Liver (tissue), 9 donors: ENCODE data around the gene THY1. TPM values are rescaled to one million over a fixed set of nuclear protein-coding genes. Genes with fewer than 3 reads are reported as not detected.

ENCODE experiments used
- DNase-seq: peaks from one replicate; pipeline ENCODE4 v3.0.0-alpha.2; 2017; ENCODE audit warnings: low spot score
- H3K27ac ChIP-seq, 2 donors: one replicate each; pipeline ENCODE4 v1.7.0; 2013; ENCODE audit warnings: inconsistent platforms in 2 of 2, low read length in 2 of 2, control low read depth in 1 of 2, low read depth in 1 of 2, mild to moderate bottlenecking in 1 of 2
- H3K27me3 ChIP-seq, 4 donors: one replicate each; pipeline versions ENCODE4 v1.6.1 to v1.7.0; 2013; ENCODE audit warnings: low read length in 3 of 4, inconsistent platforms in 1 of 4, mild to moderate bottlenecking in 1 of 4, moderate library complexity in 1 of 4; ENCODE audit not compliant: control insufficient read depth in 4 of 4, insufficient read depth in 4 of 4
- H3K36me3 ChIP-seq, 4 donors: one replicate each; pipeline versions ENCODE4 v1.6.1 to v1.7.0; 2013; ENCODE audit warnings: low read length in 3 of 4, mild to moderate bottlenecking in 3 of 4, low read depth in 1 of 4, moderate library complexity in 1 of 4; ENCODE audit not compliant: control insufficient read depth in 4 of 4, insufficient read depth in 3 of 4
- H3K4me1 ChIP-seq, 4 donors: one replicate each; pipeline versions ENCODE4 v1.6.1 to v1.7.0; 2013; ENCODE audit warnings: low read length in 3 of 4, mild to moderate bottlenecking in 3 of 4, moderate library complexity in 1 of 4; ENCODE audit not compliant: control insufficient read depth in 4 of 4, insufficient read depth in 4 of 4
- H3K4me3 ChIP-seq, 3 donors: one replicate each; pipeline versions ENCODE4 v1.6.1 to v1.7.0; 2013; ENCODE audit warnings: low read length in 3 of 3, control low read depth in 1 of 3, low read depth in 1 of 3, mild to moderate bottlenecking in 1 of 3
- H3K9ac ChIP-seq, 2 donors: one replicate each; pipeline ENCODE4 v1.7.0; 2013; ENCODE audit warnings: low read length in 2 of 2, mild to moderate bottlenecking in 2 of 2, moderate library complexity in 2 of 2, control low read depth in 1 of 2, low read depth in 1 of 2
- H3K9me3 ChIP-seq, 4 donors: one replicate each; pipeline versions ENCODE4 v1.6.1 to v1.7.0; 2013; ENCODE audit warnings: low read length in 3 of 4; ENCODE audit not compliant: control insufficient read depth in 4 of 4
- EGR1 ChIP-seq, 2 donors: IDR thresholded peaks; 2 replicates each; pipeline ENCODE4 v1.6.1; 2016 to 2018; ENCODE audit warnings: antibody characterized with exemption in 2 of 2, low read depth in 2 of 2
- FOXA1 ChIP-seq: IDR thresholded peaks from 2 replicates; pipeline ENCODE4 v1.6.1; 2016; ENCODE audit warnings: antibody characterized with exemption
- FOXA2 ChIP-seq: IDR thresholded peaks from 2 replicates; pipeline ENCODE4 v1.6.1; 2016; ENCODE audit warnings: antibody characterized with exemption
- GABPA ChIP-seq, 2 donors: IDR thresholded peaks in 1 of 2; conservative IDR thresholded peaks in 1 of 2; 2 replicates each; pipeline ENCODE4 v1.6.1; 2016; ENCODE audit warnings: antibody characterized with exemption in 2 of 2, mild to moderate bottlenecking in 1 of 2, moderate library complexity in 1 of 2
- HNF4A ChIP-seq, 2 donors: conservative IDR thresholded peaks; 2 replicates each; pipeline ENCODE4 v1.6.1; 2016; ENCODE audit warnings: antibody characterized with exemption in 2 of 2, mild to moderate bottlenecking in 2 of 2
- HNF4G ChIP-seq: IDR thresholded peaks from 2 replicates; pipeline ENCODE4 v1.6.1; 2016; ENCODE audit warnings: antibody characterized with exemption
- JUND ChIP-seq, 2 donors: IDR thresholded peaks; 2 replicates each; pipeline ENCODE4 v1.6.1; 2016; ENCODE audit warnings: antibody characterized with exemption in 2 of 2
- NR2F2 ChIP-seq: IDR thresholded peaks from 2 replicates; pipeline ENCODE4 v1.6.1; 2016; ENCODE audit warnings: antibody characterized with exemption
- RAD21 ChIP-seq, 2 donors: IDR thresholded peaks; 2 replicates each; pipeline ENCODE4 v1.6.1; 2016; ENCODE audit warnings: antibody characterized with exemption in 2 of 2, mild to moderate bottlenecking in 2 of 2
- RXRA ChIP-seq, 2 donors: IDR thresholded peaks; 2 replicates each; pipeline ENCODE4 v1.6.1; 2017 to 2018; ENCODE audit warnings: antibody characterized with exemption in 2 of 2, mild to moderate bottlenecking in 1 of 2
- SP1 ChIP-seq: IDR thresholded peaks from 2 replicates; pipeline ENCODE4 v1.6.1; 2018; ENCODE audit warnings: antibody characterized with exemption, mild to moderate bottlenecking
- TAF1 ChIP-seq: conservative IDR thresholded peaks from 2 replicates; pipeline ENCODE4 v1.6.1; 2016; ENCODE audit warnings: antibody characterized with exemption, mild to moderate bottlenecking
- YY1 ChIP-seq: IDR thresholded peaks from 2 replicates; pipeline ENCODE4 v1.6.1; 2016; ENCODE audit warnings: antibody characterized with exemption, mild to moderate bottlenecking
- WGBS: extraction: QIAGEN DNeasy Blood & Tissue Kit; methylation state at CpG from one replicate; pipeline ENCODE4 v1.1.7; 2013; 5-methylcytosine and 5-hydroxymethylcytosine counted together
- polyA plus RNA-seq, 2 donors: library from polyadenylated mRNA; stranded (reverse) in 1 of 2; unstranded in 1 of 2; fragments of 200-250 nt in 1 of 2; fragments of >200 nt in 1 of 2; fragmentation: Nextera tagmentation in 1 of 2; extraction: Ambion mirVana in 1 of 2; gene quantifications; one replicate each; pipeline versions ENCODE4 v1.2.1 to v1.2.3, GENCODE V29; 2013 to 2015
- total RNA-seq, 2 donors: library from RNA; depleted of rRNA; stranded (reverse); fragments of >200 nt; gene quantifications; one replicate each; pipeline ENCODE4 v1.2.3, GENCODE V29; 2014
- TF ChIP-seq, protein P1 (sequence below): IDR thresholded peaks from 2 replicates; pipeline ENCODE4 v1.6.1; 2016; ENCODE audit warnings: antibody characterized with exemption
- TF ChIP-seq, protein P2 (sequence below): IDR thresholded peaks from 2 replicates; pipeline ENCODE4 v1.6.1; 2016; ENCODE audit warnings: antibody characterized with exemption, mild to moderate bottlenecking
- TF ChIP-seq, protein P3 (sequence below): fragments of 150-350 bp; IDR thresholded peaks from 2 replicates; pipeline ENCODE4 v1.5.1; 2017; ENCODE audit warnings: improper control_type of control experiment, low read depth, low read length; ENCODE audit not compliant: missing input control
- TF ChIP-seq, protein P4 (sequence below): IDR thresholded peaks from 2 replicates; pipeline ENCODE4 v1.6.1; 2016; ENCODE audit warnings: antibody characterized with exemption
- donor health status: healthy.
- donor health status: healthy.
- donor health status: healthy.
- donor health status: healthy.
- donor health status: healthy.

The THY1 gene
- total and polyA plus RNA-seq, 4 donors, result 0.51 to 5.1 (median 1.1) TPM

DNA sequence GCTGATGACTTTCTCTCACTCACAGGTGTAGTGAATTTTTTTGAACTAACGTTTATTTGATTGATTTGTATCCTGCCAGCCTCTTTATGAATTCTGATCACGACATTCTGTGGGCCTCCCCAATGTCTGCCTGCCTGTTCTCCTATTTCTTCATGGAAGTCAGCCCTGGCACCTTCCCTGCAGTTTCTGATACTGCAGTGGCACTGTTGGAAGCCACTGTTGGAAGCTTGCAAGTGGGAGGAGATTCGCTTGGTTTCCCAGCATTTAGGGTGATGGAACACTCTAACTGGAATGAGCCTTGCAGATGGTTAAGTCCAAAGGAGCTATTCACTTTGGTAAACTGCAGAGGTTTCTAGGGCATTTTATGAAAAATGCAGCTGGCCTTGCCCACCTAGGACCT, 1.3 kb upstream of the THY1 start:
- Histone ChIP-seq H3K27me3 (peaks cover 0 to 6% (median 1%) of the 10 kb centered on the region in 4 donors), H3K4me3 (no peak overlapping the region), H3K4me1 (peaks cover 0 to 4% (median under 1%) of the 10 kb centered on the region in 4 donors), H3K9ac (no peak overlapping the region), H3K27ac (no peak overlapping the region), H3K36me3 (no peaks in the 10 kb centered on the region), H3K9me3 (no peaks in the 10 kb centered on the region)
- WGBS, result 81% methylated on average over 3 of the region's 3 CpGs
- TF ChIP-seq JUND (IDR thresholded peaks at IDR 0.05) (no peak), EGR1 (IDR thresholded peaks at IDR 0.05; ENCODE audit: low read depth in 2 of 2) (no peak), HNF4G (no peak), RAD21 (IDR thresholded peaks at IDR 0.05) (no peak), YY1 (no peak), SP1 (no peak), NR2F2 (no peak), FOXA2 (no peak), RXRA (IDR thresholded peaks at IDR 0.05) (no peak), FOXA1 (no peak), GABPA (IDR thresholded peaks at IDR 0.05 in 1 of 2, conservative IDR thresholded peaks at IDR 0.05 in 1 of 2) (no peak), HNF4A (conservative IDR thresholded peaks at IDR 0.05) (no peak), TAF1 (no peak)
- TF ChIP-seq, protein P1, sequence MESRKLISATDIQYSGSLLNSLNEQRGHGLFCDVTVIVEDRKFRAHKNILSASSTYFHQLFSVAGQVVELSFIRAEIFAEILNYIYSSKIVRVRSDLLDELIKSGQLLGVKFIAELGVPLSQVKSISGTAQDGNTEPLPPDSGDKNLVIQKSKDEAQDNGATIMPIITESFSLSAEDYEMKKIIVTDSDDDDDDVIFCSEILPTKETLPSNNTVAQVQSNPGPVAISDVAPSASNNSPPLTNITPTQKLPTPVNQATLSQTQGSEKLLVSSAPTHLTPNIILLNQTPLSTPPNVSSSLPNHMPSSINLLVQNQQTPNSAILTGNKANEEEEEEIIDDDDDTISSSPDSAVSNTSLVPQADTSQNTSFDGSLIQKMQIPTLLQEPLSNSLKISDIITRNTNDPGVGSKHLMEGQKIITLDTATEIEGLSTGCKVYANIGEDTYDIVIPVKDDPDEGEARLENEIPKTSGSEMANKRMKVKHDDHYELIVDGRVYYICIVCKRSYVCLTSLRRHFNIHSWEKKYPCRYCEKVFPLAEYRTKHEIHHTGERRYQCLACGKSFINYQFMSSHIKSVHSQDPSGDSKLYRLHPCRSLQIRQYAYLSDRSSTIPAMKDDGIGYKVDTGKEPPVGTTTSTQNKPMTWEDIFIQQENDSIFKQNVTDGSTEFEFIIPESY, result no peak
- TF ChIP-seq, protein P2, sequence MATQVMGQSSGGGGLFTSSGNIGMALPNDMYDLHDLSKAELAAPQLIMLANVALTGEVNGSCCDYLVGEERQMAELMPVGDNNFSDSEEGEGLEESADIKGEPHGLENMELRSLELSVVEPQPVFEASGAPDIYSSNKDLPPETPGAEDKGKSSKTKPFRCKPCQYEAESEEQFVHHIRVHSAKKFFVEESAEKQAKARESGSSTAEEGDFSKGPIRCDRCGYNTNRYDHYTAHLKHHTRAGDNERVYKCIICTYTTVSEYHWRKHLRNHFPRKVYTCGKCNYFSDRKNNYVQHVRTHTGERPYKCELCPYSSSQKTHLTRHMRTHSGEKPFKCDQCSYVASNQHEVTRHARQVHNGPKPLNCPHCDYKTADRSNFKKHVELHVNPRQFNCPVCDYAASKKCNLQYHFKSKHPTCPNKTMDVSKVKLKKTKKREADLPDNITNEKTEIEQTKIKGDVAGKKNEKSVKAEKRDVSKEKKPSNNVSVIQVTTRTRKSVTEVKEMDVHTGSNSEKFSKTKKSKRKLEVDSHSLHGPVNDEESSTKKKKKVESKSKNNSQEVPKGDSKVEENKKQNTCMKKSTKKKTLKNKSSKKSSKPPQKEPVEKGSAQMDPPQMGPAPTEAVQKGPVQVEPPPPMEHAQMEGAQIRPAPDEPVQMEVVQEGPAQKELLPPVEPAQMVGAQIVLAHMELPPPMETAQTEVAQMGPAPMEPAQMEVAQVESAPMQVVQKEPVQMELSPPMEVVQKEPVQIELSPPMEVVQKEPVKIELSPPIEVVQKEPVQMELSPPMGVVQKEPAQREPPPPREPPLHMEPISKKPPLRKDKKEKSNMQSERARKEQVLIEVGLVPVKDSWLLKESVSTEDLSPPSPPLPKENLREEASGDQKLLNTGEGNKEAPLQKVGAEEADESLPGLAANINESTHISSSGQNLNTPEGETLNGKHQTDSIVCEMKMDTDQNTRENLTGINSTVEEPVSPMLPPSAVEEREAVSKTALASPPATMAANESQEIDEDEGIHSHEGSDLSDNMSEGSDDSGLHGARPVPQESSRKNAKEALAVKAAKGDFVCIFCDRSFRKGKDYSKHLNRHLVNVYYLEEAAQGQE, result no peak
- TF ChIP-seq, protein P3, sequence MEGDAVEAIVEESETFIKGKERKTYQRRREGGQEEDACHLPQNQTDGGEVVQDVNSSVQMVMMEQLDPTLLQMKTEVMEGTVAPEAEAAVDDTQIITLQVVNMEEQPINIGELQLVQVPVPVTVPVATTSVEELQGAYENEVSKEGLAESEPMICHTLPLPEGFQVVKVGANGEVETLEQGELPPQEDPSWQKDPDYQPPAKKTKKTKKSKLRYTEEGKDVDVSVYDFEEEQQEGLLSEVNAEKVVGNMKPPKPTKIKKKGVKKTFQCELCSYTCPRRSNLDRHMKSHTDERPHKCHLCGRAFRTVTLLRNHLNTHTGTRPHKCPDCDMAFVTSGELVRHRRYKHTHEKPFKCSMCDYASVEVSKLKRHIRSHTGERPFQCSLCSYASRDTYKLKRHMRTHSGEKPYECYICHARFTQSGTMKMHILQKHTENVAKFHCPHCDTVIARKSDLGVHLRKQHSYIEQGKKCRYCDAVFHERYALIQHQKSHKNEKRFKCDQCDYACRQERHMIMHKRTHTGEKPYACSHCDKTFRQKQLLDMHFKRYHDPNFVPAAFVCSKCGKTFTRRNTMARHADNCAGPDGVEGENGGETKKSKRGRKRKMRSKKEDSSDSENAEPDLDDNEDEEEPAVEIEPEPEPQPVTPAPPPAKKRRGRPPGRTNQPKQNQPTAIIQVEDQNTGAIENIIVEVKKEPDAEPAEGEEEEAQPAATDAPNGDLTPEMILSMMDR, result no peak
- TF ChIP-seq, protein P4, sequence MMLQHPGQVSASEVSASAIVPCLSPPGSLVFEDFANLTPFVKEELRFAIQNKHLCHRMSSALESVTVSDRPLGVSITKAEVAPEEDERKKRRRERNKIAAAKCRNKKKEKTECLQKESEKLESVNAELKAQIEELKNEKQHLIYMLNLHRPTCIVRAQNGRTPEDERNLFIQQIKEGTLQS, result no peak
- no peak for DNase-seq
